RPMI8226 (cell line): ENCODE results near the gene TMEM247.
"Not testable (repeated sequence)": the region's sequence is repeated elsewhere in the genome, so short reads cannot be mapped to it uniquely, and the experiment has no call there.

Experiments used
- DNase-seq: peaks from one replicate; pipeline ENCODE4 v3.0.0-alpha.2; 2015

TMEM247 gene

DNA sequence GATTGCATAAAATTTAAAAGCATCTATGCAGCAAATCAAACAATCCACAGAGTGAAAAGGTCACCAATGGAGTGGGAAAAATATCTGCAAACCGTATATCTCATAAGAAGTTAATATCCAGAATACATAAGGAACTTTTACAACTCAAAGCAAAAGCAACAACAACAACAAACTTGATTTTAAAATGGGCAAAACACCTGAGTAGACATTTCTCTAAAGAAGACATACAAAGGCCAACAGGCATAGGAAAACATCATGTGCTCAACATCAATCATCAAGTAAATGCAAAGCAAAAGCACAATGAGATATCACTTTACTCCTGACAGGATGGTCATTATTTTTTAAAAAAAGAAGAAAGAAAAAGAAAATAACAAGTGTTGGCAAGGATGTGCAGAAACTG is 38.1 kb downstream of the TMEM247 start:
- DNase-seq, result no peak

DNA sequence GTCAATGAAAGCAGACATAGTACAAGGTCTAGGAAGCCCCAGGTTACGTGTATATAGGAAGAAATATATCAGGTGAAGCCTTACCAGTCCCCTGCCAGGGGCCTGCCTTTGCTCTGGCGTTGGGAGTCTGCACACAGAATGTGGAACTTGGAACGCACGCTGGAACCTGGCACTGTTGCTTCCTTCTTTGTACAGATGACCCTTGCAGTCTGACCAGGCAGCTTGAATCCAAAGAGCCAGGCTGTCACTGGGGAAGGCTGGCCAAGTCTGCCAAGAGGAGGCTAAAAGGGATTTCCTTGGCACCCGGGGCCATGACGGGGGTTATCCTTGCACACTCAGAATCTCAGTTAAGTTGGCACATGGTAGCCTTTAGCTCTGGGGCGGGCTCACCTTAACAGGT is 39.5 kb downstream of the TMEM247 start:
- no peak for DNase-seq

DNA sequence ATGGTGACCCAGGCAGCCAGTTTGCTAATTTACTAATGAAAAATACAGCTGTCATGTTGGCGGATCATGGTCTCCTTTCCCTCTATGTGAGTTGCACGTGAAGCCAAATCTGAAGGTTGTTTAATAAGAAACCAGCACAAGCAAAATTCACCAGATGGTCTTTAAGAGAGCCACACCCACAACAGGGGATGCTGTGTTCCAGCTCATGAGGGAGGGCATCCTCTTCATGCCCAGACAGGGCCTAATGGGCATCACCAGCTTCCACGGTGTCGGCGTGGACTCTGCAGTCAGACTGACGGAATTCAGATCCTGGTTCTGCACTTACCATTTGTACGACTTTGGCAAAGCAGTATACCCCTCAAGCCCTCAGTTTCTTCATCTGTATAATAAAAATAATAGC is 39.9 kb downstream of the TMEM247 start:
- DNase-seq, result no peak

DNA sequence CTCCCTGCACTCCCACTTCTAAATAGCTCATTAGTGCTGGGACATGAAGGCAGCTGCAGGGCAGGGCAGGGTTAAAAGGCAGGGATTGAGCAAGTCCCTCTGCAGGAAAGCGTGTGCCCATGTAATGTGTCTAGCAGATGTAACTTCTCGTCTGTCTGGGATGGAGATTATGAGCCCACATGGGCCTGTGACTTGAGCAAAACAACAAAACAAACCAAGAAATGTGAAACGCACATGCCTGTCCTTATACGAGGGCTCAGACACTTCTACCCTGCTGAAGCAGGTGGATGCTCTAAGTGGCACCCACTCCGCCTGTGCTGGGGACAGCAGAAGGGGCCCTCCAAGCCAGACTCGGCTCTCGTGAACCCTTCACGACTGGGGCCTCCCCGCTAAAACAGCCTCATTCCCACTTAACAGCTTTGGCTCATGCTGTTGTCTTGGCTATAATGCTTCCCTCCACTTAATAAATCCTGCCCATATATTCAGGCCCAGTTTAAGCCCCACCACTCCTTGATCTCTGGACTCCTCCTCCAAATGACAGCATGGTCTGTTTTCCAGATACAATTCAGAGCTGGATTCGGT is 40.9 kb downstream of the TMEM247 start:
- no peak for DNase-seq

DNA sequence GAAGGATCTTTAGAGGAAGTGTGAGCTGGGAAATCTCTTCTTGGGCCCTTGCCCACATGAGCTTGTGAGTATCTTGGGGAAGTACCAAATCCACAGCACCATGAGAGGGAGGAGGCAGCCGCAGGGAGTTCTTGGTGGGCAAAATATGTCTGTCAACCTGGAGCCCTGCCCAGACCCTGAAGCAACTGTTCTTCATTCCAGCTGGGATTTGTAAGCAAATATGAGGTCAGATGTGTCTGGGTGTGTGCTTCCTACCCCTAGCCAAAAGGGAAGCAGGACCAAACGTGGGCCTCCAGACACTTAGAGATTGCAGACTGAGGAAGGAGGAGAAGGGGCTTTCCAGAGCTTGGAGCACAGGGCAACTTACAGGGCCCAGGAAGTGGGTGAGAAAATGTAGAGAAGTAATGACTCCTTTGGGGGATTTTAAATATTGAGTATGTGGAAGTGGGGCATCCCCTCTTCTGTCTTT is 41.9 kb downstream of the TMEM247 start:
- DNase-seq, result no peak

DNA sequence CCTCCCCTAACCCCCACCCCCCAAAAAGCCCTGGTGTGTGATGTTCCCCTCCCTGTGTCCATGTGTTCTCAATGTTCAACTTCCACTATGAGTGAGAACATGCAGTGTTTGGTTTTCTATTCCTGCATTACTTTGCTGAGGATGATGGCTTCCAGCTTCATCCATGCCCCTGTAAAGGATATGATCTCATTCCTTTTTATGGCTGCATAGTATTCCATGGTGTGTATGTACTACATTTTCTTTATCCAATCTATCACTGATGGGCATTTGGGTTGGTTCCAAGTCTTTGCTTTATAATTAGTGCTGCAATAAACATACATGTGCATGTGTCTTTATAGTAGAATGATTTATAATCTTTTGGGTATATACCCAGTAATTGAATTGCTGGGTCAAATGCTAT is 43.0 kb downstream of the TMEM247 start:
- DNase-seq, result not testable (repeated sequence)

DNA sequence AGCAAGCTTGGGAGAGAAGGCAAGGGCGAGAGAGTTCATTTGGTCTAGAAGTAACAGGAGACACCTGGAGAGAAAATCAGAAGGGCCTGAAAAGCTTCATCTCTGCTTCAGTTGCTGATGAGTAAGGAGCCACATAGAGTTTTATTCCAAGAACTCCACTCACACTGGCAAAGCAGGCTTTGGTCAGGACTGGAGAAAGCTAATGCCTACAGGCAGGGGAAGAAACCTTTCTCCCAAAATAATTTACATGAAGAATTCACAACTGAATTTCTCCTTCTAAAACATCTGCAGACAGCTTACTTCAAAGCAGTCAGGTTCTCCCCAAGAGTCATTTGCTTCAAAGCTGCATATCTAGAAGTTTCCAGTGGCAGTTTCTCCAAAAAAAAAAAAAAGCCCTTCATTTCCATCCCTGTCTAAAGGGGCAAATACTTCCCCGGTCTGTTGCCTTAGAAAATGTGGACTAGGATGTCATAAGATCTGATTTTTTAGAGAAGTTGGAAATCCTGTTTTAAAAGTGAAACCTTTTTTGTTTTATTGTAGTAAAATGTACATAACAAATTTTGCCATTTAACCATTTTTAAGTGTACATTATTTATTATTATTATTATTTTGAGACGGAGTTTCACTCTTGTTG is 46.3 kb downstream of the TMEM247 start:
- DNase-seq, result no peak

DNA sequence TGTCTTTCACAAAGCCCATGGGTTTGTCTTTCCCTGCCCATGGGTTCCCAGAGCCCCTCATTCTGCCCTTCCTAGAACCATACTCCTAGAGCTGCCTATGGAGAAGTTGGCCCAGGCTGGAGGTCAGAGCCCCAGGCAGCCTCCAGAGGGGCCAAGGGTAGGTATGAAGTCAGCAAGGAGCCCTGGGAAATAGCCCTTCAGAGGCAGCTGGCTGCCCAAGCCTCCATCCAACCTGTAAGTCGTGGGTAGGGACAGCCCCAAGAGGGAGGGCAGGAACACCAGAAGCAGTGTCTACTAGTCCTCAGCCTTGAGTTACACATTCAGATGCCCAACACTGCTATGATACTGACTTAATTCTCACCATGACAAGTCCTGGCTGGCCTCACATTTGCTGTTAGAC is 49.5 kb downstream of the TMEM247 start:
- DNase-seq, result no peak

DNA sequence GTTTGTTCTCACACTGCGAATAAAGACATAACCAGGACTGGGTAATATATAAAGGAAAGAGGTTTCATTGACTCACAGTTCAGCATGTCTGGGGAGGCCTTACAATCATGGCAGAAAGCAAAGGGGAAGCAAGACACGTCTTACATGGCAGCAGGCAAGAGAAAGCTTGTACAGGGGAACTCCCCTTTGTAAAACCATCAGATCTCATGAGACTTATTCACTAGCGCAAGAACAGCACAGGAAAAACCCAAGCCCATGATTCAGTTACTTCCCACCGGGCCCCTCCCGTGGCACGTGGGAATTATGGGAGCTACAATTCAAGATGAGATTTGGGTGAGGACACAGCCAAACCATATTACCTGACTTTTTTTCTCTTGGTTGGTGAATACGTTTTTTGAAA is 51.3 kb downstream of the TMEM247 start:
- no peak for DNase-seq

DNA sequence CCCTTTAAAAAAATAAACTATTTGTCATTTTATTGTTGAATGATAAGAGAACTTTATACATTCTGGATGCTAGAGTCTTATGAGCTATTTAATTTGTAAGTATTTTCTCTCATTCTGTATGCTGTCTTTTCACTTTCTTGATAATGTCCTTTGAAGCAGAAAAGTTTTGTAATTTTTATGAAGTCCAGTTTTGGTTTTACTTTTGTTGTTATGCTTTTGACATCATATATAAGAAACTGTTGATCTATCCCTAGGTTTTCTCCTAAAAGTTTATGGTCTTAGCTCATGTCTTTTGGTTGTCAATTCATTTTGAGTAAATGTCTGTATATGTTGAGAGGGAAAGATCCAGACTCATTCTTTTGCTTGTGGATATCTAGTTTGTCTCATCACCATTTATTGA is 52.5 kb downstream of the TMEM247 start:
- DNase-seq, result no peak
